HG03469 (cell line): ENCODE data around the gene SPTSSB.
A peak's percentile ranks its signal among the peaks of the same experiment; 100 is the strongest.

Experiments used
- ATAC-seq: cut with Tn5 transposase; IDR thresholded peaks from one replicate; pipeline ENCODE4 v1.9.1; 2021; ENCODE audit warnings: mild to moderate bottlenecking, moderate library complexity, moderate number of reproducible peaks; ENCODE audit not compliant: unreplicated experiment

SPTSSB gene, protein sequence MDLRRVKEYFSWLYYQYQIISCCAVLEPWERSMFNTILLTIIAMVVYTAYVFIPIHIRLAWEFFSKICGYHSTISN

DNA sequence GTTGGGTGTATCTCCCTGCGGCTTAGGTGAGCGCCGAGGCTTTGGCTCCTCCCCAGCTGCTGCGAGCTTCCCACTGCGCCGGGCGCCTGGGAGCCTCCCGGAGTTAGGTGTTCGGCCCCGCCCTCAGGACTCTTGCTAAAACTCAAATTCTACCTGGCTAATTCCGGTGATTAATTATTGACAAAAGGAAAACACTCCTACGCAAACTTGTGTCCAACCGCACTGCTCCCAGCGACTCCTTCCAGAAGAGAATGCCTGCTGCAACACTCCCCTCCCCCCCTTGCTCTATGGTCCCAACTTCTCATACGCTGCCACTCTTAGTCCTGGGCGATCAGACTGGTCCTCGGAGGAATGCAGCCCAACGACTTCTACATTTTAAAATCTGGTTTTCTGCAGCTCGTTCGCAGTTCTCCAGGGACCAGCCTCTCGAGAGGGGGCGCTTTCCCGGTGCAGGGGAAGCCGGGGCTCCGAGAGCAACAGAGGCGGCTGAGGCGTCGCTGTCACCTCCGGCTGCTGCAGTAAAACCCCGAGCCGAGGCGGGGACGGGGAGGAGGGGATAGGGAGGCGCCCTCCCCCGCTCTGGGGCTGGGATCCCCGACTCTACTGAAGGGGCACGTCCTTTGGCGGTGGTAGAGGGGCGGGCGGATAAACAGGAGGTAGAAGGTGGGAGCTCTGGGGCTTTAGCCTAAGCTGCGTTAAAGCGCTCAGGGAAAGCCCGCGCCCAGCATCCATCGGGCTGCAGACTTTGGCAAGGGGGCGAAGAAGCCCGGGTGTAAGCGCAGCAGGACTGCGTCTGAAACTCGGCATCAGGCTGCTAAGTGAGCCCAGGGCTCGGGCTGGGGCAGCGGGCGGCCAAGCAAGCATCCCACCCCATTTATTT, at the start of gene SPTSSB:
TSS of gene SPTSSB (minus strand) at position 77 of the 880 bp plus-strand sequence. CDS start 25,194 bp downstream, outside the sequence.
- no peak for ATAC-seq

DNA sequence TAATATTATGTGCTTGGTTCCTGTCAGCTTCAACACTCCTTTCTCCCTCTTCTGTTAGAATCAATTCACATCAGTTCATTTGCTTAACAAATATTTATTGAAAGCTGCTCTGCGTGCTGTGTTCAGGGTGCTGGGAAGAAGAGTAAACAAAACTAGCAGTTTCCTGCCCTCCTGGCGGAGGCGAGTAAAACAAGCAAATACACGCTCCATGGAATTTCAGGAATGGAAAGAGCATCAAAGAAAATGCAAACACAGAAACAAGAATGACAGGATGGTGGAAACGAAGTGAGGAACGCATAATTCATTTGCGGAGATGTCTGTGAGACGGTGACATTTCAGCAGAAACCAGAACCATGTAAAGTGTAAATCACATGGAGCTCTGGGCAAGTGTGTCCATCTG, 49.4 kb upstream of the SPTSSB start:
- no peak for ATAC-seq

- no peak for ATAC-seq
Measured at GRCh38 chr3:161419555-161420333, 48.4 kb upstream of the SPTSSB start.

- no peak for ATAC-seq
Measured at GRCh38 chr3:161415506-161416231, 44.4 kb upstream of the SPTSSB start.

- no peak for ATAC-seq
Measured at GRCh38 chr3:161414907-161415306, 43.6 kb upstream of the SPTSSB start.

- ATAC-seq: no peak
Measured at GRCh38 chr3:161413855-161414210, 42.5 kb upstream of the SPTSSB start.

DNA sequence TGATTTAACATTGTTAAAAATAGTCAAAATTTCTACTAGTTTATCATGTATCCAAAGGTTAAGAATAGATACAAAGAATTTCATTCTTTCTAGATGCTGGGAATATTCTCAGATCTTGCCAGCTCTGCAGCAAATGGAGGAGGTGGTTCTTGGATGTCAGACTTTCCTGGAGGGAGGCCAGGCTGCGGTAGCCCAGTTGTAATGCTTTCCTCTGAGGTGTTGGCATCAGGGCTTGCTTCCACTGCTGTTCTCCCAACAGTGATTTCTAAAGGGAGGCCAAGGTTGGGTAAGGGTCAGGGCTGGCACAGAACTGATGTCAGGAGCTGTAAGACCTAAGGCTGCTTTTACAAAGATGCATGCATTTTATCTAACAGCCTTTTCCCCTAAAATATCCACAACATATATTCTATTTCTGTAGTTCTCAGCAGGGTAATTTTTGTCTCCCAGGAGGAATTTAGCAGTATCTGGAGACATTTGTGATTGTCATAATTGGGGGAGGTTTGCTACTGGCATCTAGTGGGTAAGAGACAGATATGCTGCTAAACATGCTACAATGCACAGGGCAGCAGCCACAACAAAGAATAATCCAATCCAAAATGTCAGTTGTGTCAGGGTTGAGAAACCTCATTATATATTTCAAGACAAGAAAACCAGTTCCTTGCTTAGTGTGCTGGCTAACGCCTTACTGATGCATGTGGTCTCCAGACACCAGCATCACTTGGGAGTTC, 42.0 kb upstream of the SPTSSB start:
- ATAC-seq: no peak

DNA sequence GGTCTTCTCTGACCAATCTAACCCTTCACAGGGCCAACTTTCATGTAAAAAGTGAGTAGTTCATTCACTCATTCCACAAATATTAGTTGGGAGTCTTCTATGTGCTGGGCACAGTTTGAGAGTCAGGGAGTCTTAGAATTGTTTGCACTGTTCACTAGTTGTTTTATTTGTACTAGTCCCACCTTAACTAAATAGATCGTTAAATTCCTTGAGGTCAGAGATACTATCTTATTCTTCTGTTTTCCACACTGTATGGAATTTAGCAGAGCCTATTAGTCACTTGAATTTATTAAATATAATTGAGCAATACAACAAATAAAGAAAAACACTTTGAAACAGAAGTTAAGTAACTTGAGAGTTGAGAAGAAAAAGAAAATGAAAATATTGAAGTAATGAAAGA, 40.8 kb upstream of the SPTSSB start:
- no peak for ATAC-seq

DNA sequence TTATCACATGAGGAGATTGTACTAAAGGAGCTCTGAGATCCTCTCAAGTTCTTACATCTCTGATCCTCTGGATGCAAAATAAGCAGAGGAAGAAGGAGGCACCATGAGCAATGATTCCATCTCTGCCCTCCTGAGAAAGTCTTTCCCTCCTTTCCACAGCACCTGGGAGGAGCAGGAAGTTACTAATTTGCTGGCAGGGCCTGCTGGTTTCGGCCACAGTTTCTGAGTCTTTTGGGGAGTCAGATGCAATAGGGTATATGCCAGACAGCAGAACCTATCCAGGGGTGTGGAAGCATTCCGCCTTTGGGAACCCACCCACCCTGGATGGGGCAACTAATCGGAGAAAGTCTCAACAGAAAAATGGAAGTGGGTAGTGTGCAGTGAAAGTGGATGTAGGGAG, 38.5 kb upstream of the SPTSSB start:
- ATAC-seq: no peak

- peak; percentile 44 for ATAC-seq
Measured at GRCh38 chr3:161409069-161409468, 37.8 kb upstream of the SPTSSB start.

GRCh38 chr3:161406594-161407555, 35.6 kb upstream of the SPTSSB start:
- ATAC-seq: no peak

DNA sequence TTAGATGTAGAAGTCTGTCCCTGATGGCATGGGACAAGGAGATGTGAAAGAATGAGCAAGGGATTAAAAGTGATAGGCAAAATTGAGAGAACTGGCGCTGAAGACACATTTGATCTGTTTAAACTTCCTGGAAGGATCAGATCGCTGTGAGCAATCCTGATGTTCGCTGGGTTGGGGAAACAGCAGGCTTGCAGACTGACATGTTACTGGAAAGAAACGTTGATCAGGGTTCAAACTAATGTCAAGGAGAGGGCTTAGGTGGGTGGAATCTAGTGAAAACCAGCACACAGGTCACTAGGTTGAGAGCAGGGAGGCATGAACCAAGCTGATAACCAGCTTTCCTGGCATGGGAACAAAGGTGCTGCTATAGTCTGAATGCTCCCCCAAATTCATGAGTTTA, 34.5 kb upstream of the SPTSSB start:
- ATAC-seq: no peak

DNA sequence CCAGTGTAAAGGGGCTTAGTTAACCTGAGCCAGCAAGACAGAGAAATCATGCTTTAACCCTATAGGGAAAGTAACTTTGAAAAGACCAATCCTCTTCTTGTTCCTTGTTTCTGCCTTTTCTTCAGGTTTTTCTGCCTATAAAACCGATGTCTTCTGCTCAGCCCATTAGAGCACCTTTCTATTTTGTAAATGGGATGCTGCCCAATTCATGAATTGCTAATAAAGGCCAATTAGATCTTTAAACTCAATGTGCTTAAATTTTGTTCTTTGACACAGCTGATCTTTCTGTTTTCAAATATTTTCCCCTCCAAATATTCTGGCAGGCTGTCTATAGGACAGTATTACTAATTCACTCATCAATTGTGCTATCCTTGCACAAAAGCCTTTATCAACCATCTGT, 33.8 kb upstream of the SPTSSB start:
- ATAC-seq: no peak

GRCh38 chr3:161403251-161403650, 31.9 kb upstream of the SPTSSB start:
- ATAC-seq: no peak

GRCh38 chr3:161401389-161401788, 30.1 kb upstream of the SPTSSB start:
- ATAC-seq: no peak

DNA sequence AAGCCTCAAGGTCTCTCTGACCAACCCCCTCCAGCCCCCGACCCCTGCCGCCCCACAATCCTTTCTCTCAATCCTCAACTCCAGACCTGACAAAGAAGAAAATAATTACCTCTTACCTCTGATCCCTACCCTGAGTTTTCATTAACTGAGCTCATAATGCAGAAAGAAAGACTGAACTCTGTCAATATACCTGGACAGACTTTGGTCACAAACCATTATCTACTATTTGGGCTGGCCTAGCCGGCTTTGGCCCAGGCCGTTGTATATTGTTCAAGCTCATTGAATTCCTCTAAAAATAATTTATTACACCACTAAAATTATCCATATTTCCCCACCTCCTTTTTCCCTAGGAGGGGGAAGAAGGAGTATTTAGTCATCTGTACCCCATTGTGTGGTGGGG, 29.3 kb upstream of the SPTSSB start:
- ATAC-seq: no peak

DNA sequence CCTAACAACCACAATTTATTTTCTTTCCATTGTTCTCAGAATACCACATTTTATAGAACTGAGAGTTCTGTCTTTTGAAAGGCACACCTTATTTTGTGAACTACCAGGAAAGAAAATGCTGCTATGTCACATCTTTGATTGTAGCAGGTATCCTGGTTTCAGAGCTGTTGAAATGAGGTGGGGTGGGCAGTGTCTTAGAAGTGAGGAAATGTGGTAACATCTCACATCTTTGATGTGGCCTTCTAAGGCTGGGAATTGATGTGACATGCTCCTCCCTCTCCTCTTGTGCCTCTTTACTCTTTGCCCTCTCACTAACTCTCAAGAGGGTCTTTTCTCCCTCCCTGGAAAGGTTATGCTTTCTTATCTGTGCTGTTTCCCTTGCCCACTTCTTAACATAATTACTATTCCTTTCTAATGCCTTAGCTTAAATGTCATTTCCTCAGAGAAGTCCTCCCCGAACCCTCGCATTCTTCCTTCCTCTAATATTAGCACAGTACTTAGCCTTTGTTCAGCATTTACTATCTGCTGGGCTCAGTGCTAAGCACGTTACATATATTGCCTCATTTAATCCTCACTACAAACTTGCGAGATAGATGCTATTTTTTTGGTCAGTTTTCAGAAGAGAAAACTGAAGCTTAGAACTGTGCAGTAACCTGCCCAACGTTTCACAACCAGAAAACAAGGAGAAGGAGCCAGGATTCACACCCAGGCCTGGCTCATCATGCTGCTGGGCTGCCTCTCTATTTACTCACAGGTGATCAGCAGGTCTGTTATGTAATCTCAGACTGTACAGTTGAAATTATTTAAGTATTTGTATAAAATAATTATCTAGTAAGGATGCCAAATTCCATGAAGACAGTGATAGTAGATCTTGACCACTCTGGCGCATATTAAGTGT, 24.0 kb upstream of the SPTSSB start:
- no peak for ATAC-seq

DNA sequence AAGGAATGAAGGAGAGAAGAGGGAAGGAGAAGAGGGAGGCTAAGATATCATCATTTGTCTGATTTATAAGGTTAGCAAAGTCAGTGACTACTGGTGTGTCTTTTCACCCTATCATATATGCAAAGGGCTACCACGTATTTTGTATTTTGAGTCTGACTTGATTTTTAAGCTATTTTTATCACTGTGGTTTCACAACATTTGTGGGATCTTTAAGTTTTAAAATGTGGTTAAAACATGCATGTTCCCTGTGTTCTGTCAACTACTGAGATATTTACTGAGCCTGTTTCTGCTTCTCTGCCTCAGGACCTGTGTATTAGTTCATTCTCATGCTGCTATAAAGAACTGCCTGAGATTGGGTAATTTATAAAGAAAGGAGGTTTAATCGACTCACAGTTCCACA, 22.5 kb upstream of the SPTSSB start:
- ATAC-seq: peak; percentile 57
